GM21515 (cell line): Measurements from ENCODE around the gene TLX3.

ENCODE experiments used
- ATAC-seq: cut with Tn5 transposase; IDR thresholded peaks from one replicate; pipeline ENCODE4 v1.9.1; 2021; ENCODE audit not compliant: unreplicated experiment

The TLX3 gene

GRCh38 chr5:171300358-171300757 lies 8.7 kb upstream of the TLX3 start:
- no peak for ATAC-seq

GRCh38 chr5:171306166-171306565 lies 2.9 kb upstream of the TLX3 start:
- no peak for ATAC-seq

- no peak for ATAC-seq
These were observed 2.1 kb upstream of the TLX3 start for GRCh38 chr5:171306781-171307591.

DNA sequence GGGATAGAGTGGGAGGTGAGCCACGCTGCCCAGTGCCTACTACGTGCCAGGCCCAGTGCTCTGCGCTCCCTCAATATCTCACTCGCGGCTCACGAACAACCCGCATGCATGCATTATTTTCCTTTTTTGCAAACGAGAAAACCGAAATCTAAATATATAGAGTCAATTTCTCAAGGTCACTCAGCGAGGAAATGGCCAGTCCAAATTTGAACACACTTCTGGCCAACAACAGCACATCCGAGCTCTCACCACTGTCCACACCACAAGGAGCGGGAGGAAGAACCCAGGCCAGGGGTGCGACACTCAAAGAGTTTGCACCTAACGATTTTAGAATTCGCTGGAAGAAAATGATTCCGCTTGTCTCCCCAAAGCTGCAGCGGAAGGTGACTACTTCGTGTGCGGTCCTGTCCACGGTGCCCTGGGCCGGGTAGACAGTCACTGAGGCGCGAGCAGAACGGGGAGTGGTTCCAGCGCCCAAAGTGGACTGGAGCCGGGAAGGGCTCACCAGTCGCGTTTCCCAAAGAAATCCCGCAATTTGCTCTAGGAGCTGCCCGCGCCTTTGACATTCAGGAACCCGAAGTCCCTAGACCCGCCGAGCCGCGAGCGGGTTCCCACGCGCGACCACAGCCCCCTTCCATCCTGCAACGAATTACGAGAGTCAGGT lies 1.1 kb upstream of the TLX3 start:
- no peak for ATAC-seq

DNA sequence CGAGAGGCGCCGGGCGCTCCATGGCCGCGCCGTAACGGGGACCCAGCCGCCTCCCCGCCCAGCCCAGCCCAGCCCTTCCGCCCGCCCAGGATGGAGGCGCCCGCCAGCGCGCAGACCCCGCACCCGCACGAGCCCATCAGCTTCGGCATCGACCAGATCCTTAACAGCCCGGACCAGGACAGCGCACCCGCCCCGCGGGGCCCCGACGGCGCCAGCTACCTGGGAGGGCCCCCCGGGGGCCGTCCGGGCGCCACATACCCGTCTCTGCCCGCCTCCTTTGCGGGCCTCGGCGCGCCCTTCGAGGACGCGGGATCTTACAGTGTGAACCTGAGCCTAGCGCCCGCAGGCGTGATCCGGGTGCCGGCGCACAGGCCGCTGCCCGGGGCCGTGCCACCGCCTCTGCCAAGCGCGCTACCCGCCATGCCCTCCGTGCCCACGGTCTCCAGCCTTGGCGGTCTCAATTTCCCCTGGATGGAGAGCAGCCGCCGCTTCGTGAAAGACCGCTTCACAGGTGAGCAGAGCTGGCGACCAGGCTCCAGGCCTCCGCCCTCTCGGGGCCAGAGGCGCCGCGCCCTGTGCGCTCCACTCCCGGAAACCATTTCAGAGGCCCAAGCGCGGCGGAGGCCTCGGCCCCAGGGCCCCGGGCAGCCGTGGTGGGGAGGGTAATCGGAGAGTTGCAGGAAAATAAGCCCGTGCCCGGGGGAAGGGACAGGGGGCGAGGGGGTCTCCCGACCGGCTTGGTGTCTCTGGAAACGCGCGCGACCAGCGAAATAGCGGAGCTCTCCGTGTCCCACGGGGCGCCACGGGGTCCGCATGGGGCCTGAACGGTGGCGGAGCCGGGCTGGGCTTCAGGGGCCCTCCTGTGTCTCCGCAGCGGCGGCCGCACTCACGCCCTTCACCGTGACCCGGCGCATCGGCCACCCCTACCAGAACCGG lies 496 bp downstream of the TLX3 start:
- ATAC-seq, result no peak

DNA sequence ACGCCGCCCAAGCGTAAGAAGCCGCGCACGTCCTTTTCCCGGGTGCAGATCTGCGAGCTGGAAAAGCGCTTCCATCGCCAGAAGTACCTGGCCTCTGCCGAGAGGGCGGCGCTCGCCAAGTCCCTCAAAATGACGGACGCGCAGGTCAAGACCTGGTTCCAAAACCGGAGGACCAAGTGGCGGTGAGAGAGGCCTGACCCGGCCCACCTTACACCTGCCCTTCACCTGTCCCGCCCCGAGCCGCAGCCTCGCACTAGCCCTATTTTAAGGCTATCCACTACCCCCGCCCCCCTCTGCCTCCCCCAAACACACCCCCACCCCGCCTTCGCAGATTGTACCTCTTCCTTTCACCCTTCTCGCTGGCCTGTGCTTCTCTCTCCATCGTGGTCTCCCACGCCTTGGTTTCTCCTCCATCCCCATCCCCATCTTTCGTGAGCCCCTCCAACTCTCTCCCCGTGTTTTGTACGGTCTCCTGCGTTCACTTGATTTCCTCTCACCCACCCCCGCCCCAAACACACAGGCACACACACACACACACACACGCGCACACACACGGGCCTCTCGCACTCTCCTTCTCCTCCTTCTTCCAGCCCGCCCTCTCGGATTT lies 1.3 kb downstream of the TLX3 start:
- no peak for ATAC-seq

DNA sequence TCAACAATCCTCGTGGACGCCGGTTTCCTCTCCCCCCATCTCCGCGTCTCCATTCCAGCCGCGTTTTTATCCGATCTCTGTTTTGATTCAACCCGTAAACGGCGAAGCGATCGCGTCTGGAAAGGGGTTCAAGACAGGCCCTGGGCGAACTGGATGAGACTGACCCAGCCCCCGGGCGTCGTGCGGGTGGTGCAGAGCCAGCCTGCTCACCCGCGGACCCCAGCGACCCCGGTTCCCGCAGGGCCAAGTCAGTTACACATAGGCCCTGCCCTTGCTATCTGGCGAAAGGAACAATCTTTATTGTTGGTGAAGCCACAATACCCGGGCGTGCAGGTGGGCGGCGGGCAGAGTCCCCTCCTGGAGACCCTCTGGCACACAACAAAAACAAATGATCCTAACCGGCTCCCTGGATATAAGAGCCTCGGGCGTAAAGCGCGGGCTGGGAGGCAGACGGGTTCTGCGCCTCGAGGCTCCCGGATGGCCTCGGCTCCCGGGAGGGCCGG lies 1.8 kb downstream of the TLX3 start:
- ATAC-seq, result no peak

DNA sequence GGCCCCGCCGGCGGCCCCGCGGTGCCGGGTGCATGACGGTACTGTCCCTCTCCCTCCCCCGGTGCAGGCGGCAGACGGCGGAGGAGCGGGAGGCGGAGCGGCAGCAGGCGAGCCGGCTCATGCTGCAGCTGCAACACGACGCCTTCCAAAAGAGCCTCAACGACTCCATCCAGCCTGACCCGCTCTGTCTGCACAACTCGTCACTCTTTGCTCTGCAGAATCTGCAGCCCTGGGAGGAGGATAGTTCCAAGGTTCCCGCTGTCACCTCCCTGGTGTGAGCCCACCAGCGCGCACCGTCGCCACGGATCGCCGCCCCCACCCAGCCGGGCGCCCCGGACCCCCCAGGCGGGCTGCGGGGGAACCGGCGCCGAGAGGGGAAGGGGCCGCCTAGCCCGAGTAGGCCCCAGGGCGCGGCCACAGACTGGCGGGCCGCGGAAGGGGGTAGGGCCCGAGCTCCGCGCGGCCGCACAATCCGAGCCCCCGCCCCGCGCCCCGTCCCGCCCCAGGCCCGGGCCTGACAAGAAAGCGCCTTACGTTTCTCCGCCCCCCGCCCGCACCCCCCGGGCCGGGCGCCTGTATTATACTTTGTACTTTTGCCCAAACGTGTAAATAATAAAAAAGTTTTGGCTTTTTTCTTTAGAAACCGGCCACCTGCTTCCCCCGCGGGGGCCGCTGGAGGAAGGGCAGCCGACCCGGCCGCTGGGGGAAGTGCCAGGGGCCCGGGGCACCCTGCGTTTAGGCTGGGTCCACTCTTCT lies 2.5 kb downstream of the TLX3 start:
- no peak for ATAC-seq

- no peak for ATAC-seq
These were observed 3.3 kb downstream of the TLX3 start for GRCh38 chr5:171312129-171312974.

- ATAC-seq, result no peak
These were observed 4.6 kb downstream of the TLX3 start for GRCh38 chr5:171313481-171314206.

- no peak for ATAC-seq
These were observed 5.8 kb downstream of the TLX3 start for GRCh38 chr5:171314728-171315385.

DNA sequence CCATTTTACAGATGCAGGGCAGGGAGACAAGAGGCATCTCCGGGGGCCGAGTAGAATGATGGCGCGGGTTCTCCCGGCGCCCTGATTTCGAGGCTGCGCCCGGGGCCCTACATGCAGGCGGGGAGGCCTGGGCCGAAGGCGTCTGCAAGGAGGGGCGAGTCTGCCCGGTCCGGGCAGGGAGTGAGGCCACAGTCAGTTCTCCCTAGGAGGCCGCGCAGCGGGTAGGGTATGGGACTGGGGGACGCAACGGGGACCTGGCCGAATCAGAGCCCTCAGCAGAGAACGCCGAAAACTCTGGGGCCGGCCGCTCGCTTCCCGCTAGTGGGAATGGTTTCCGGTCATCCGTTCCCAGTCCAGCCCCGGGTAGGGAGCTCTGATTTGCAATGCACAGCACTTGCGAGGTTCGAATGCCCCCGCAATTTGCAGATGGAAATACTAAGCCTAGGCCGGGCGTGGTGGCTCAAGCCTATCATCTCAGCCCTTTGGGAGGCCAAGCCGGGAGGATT lies 6.4 kb downstream of the TLX3 start:
- ATAC-seq, result no peak

- no peak for ATAC-seq
These were observed 6.8 kb downstream of the TLX3 start for GRCh38 chr5:171315925-171316257.

DNA sequence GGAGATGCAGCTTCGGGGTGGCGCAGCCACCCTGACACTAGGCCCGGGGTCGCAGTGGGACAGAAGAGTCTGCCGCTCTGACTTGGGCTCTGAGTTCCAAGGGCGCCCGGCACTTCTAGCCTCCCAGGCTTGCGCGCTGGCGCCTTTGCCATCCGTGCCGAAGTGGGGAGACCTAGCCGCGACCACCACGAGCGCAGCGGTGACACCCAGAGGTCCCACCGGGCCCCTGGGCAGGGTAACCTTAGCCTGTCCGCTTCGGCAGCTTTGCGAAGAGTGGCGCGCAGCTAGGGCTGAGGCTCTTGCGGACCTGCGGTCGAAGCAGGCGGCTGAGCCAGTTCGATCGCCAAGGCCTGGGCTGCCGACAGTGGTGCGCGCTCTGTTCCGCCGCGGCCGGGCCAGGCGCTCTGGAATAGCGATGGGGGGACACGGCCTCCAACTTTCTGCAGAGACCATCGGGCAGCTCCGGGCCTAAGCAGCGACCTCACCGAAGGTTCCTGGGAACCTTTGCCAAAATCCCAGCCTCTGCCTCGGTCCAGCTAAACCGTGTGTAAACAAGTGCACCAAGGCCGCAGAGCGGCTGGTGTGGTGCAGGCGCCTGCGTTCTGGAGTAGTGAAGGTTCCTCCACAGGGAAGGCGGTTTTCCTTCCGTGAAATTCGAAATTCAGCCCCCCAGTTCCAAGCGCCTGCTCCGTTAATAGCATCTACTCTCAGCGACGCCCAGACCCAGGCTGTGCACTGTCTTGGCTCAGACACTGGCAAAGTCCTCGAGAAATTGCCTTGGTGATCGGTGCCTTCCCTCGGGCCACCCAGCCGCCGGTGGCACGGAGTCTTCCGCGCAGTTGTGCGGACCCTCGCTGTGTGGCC lies 7.4 kb downstream of the TLX3 start:
- no peak for ATAC-seq

- no peak for ATAC-seq
These were observed 8.2 kb downstream of the TLX3 start for GRCh38 chr5:171317230-171317629.

- no peak for ATAC-seq
These were observed 9.0 kb downstream of the TLX3 start for GRCh38 chr5:171318026-171318425.

- no peak for ATAC-seq
These were observed 12.4 kb downstream of the TLX3 start for GRCh38 chr5:171321447-171321846.
